Gastrocnemius medialis (tissue), 4 donors: ENCODE data around the gene STOX2. TPM values are rescaled to one million over a fixed set of nuclear protein-coding genes. Genes with fewer than 3 reads are reported as not detected.

ENCODE experiments used
- ATAC-seq, 2 donors: fragments of 150-250 bp; one replicate each; pipeline ENCODE4 v1.9.1; 2016
- DNase-seq, 2 donors: peaks; one replicate each; pipeline ENCODE4 v3.0.0-alpha.2; 2019
- H3K27ac ChIP-seq, 4 donors: fragments of 200-600 bp; sonication (generic); 1 replicate in 1 of 4; 2 replicates in 3 of 4; pipeline ENCODE4 v1.5.1; 2016 to 2018; ENCODE audit warnings: mild to moderate bottlenecking in 2 of 4, moderate library complexity in 1 of 4
- H3K27me3 ChIP-seq, 3 donors: fragments of 200-600 bp; sonication (generic) in 2 of 3; 1 replicate in 1 of 3; 2 replicates in 2 of 3; pipeline versions ENCODE4 v1.5.1 to v1.6.0; 2016 to 2019; ENCODE audit warnings: mild to moderate bottlenecking in 1 of 3, moderate library complexity in 1 of 3
- H3K36me3 ChIP-seq, 2 donors: fragments of 200-600 bp; sonication (generic) in 1 of 2; one replicate each; pipeline ENCODE4 v1.5.1; 2017 to 2018
- H3K4me1 ChIP-seq, 2 donors: fragments of 200-600 bp; sonication (generic) in 1 of 2; one replicate each; pipeline ENCODE4 v1.5.1; 2016 to 2017; ENCODE audit warnings: mild to moderate bottlenecking in 2 of 2
- H3K4me3 ChIP-seq, 4 donors: fragments of 200-600 bp; sonication (generic) in 3 of 4; 1 replicate in 1 of 4; 2 replicates in 3 of 4; pipeline ENCODE4 v1.5.1; 2016 to 2019; ENCODE audit warnings: mild to moderate bottlenecking in 2 of 4
- H3K9me3 ChIP-seq, 3 donors: fragments of 200-600 bp; sonication (generic) in 2 of 3; 1 replicate in 1 of 3; 2 replicates in 2 of 3; pipeline ENCODE4 v1.5.1; 2016 to 2019
- CTCF ChIP-seq, 5 experiments: fragments of 450-650 bp in 3 of 5; fragments of 200-600 bp in 2 of 5; sonication (generic) in 2 of 5; IDR thresholded peaks in 4 of 5; conservative IDR thresholded peaks in 1 of 5; 1 replicate in 4 of 5; 2 replicates in 1 of 5; pipeline ENCODE4 v1.5.1; 2016 to 2019; ENCODE audit warnings: antibody characterized with exemption in 5 of 5, mild to moderate bottlenecking in 3 of 5, moderate library complexity in 3 of 5
- POLR2A ChIP-seq, 2 donors: fragments of 450-650 bp; IDR thresholded peaks; one replicate each; pipeline ENCODE4 v1.6.1; 2017; ENCODE audit warnings: antibody characterized with exemption in 2 of 2, mild to moderate bottlenecking in 2 of 2, moderate library complexity in 2 of 2
- in situ Hi-C, 4 donors: fragments of 200-750 bp; cut with MboI; loops; one replicate each; pipeline versions ENCODE4 v1.15.0 to v1.8.0; 2017; ENCODE audit warnings: low sequenced_read_pairs in 4 of 4
- intact Hi-C: fragments of 100-400 bp; cut with DNase I; formaldehyde crosslinking; loops from one replicate; pipeline ENCODE4 v1.15.1; 2023; ENCODE audit warnings: low total_unique reads
- total RNA-seq, 4 donors: library from RNA; depleted of rRNA; stranded (reverse); fragments of >200 nt; gene quantifications; one replicate each; pipeline versions ENCODE4 v1.1.0 to v1.2.3, GENCODE V29; 2016

The STOX2 gene
- total RNA-seq, 4 donors from 2014 or later, result 3.3 to 8.3 (median 5.9) TPM

DNA sequence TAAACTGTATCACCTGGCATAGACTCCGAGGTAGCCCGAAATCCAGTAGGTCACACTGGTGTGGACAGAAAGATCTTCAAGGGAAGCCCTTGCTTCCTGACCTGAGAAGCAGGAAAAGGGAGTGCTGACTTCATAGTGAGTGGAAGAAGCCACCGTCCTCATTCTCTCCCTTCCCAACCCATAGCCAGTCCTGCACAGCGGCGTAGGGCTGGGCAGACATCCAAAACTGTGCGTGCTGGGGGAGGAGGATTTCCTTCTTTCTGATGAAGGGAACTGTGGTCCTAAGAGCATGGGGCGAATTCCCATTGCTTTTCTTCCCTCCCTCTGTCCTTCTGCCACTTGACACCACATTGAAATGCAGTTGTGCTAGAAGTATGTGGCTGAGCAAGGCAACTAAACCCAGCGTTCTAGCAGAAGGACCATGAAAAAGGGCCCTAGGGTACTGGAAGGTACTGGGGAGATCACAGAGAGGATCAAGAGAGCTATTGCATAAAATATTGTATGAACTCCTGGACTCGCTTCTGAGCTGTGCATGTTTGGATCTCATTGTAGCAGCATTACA, 66.9 kb downstream of the STOX2 start:
- Histone ChIP-seq H3K27ac (no peak overlapping the region), H3K27me3 (no peaks in the 10 kb centered on the region), H3K36me3 (no peaks in the 10 kb centered on the region), H3K9me3 (no peaks in the 10 kb centered on the region), H3K4me3 (no peak overlapping the region), H3K4me1 (no peaks in the 10 kb centered on the region)
- TF ChIP-seq CTCF (IDR thresholded peaks at IDR 0.05 in 4 of 5, conservative IDR thresholded peaks at IDR 0.05 in 1 of 5) (no peak), POLR2A (IDR thresholded peaks at IDR 0.05) (no peak)
- in situ Hi-C loops, result no loop called here
- intact Hi-C loops, result no loop called here
- no peak for DNase-seq
- no peak for ATAC-seq

GRCh38 chr4:183977707-183978106, 72.6 kb downstream of the STOX2 start:
- in situ Hi-C loops, result no loop called here
- H3K4me1 ChIP-seq, result no peaks in the 10 kb centered on the region
- no peaks in the 10 kb centered on the region for H3K27me3 ChIP-seq
- intact Hi-C loops, result no loop called here
- H3K36me3 ChIP-seq, result no peaks in the 10 kb centered on the region
- DNase-seq (no peak), ATAC-seq (no peak)
- TF ChIP-seq POLR2A (IDR thresholded peaks at IDR 0.05) (no peak), CTCF (IDR thresholded peaks at IDR 0.05 in 4 of 5, conservative IDR thresholded peaks at IDR 0.05 in 1 of 5) (no peak)
- H3K27ac ChIP-seq, result no peak overlapping the region
- H3K4me3 ChIP-seq, result no peak overlapping the region
- H3K9me3 ChIP-seq, result no peaks in the 10 kb centered on the region

DNA sequence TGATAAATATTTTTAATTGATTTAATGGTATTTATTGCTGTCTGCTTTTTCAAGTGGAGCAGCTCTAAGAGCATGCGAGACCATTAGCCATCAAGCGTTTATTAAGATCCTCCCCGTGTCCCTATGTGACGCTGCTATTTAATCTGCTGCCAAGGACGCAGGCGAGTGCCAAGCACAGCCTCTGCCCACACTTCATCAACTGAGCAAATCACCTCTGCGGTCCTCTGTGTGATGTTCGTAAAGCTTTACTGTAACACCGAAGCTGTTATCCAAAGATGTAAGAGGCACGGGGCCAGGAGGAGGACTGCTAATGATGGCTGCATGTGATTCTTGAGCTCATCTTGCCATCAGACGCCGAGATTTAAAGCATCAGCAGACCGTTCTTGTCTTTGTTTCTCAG, 79.5 kb downstream of the STOX2 start:
- H3K36me3 ChIP-seq, result no peaks in the 10 kb centered on the region
- no peak overlapping the region for H3K27ac ChIP-seq
- no peak for ATAC-seq
- intact Hi-C loops (loop anchor here (10.0 kb wide), 2 partner anchors 240 to 400 kb away; no protein-coding TSS in a partner anchor), in situ Hi-C loops (no loop called here)
- H3K4me3 ChIP-seq, result no peak overlapping the region
- no peaks in the 10 kb centered on the region for H3K27me3 ChIP-seq
- H3K4me1 ChIP-seq, result peaks cover 12 to 19% of the 10 kb centered on the region in 2 donors
- TF ChIP-seq CTCF (IDR thresholded peaks at IDR 0.05 in 4 of 5, conservative IDR thresholded peaks at IDR 0.05 in 1 of 5) (no peak), POLR2A (IDR thresholded peaks at IDR 0.05) (no peak)
- DNase-seq, result no peak
- no peaks in the 10 kb centered on the region for H3K9me3 ChIP-seq

- intact Hi-C loops (loop anchor here (2.0 to 10.0 kb wide), 4 partner anchors 81 to 401 kb away; partner anchors contain the start of genes RWDD4, STOX2 and TRAPPC11), in situ Hi-C loops (no loop called here)
- ATAC-seq (no peak), DNase-seq (no peak)
- Histone ChIP-seq H3K9me3 (no peaks in the 10 kb centered on the region), H3K27ac (no peak overlapping the region), H3K36me3 (no peaks in the 10 kb centered on the region), H3K4me3 (no peak overlapping the region), H3K27me3 (no peaks in the 10 kb centered on the region), H3K4me1 (peaks cover 12 to 19% of the 10 kb centered on the region in 2 donors)
- TF ChIP-seq POLR2A (IDR thresholded peaks at IDR 0.05), result no peak
- no peak for TF ChIP-seq CTCF (IDR thresholded peaks at IDR 0.05 in 4 of 5, conservative IDR thresholded peaks at IDR 0.05 in 1 of 5)
These were observed 80.7 kb downstream of the STOX2 start for GRCh38 chr4:183985786-183986185.
